ENCODE results near the gene TMLHE.
"Not testable (repeated sequence)": the region's sequence is repeated elsewhere in the genome, so short reads cannot be mapped to it uniquely, and the experiment has no call there.

TMLHE gene, protein sequence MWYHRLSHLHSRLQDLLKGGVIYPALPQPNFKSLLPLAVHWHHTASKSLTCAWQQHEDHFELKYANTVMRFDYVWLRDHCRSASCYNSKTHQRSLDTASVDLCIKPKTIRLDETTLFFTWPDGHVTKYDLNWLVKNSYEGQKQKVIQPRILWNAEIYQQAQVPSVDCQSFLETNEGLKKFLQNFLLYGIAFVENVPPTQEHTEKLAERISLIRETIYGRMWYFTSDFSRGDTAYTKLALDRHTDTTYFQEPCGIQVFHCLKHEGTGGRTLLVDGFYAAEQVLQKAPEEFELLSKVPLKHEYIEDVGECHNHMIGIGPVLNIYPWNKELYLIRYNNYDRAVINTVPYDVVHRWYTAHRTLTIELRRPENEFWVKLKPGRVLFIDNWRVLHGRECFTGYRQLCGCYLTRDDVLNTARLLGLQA

GRCh38 chrX:155612312-155613224, at the start of gene TMLHE, which contains the start of gene SPRY3:
TMLHE (minus strand) TSS chrX:155612952; CDS start chrX:155545276, 67,676 bp downstream.
SPRY3 (plus strand) TSS chrX:155612586.
- DNase-seq = peak; percentile 34 to 94 (median 54)
- intact Hi-C loops (cut with DNase I) = no loop called here

- intact Hi-C loops (cut with DNase I) = no loop called here
- DNase-seq = no peak
Observed at GRCh38 chrX:155662282-155662681, 49.5 kb upstream of the TMLHE start.

DNA sequence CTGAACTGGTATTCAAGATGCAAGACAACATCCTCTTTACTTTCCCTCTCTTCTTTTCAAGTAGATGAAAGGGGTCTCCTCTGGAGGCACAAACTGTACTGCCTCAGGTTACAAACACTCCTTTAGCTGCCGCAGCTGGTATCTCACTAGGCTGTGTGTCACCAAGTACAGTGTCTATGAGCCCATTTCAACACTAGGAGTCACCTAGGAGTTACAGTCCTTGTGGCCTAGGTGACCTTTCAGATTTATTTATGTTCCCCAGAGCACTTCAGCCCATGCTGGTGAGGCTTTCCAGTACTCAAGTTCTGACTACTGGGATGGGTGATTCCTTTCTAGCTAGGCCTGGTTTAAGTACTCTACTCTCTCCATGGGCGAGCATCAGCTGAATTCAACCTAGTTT, 32.4 kb upstream of the TMLHE start:
- intact Hi-C loops (cut with DNase I) = no loop called here
- no peak for DNase-seq

GRCh38 chrX:155643240-155643639, 30.5 kb upstream of the TMLHE start:
- intact Hi-C loops (cut with DNase I) = no loop called here
- no peak for DNase-seq

DNA sequence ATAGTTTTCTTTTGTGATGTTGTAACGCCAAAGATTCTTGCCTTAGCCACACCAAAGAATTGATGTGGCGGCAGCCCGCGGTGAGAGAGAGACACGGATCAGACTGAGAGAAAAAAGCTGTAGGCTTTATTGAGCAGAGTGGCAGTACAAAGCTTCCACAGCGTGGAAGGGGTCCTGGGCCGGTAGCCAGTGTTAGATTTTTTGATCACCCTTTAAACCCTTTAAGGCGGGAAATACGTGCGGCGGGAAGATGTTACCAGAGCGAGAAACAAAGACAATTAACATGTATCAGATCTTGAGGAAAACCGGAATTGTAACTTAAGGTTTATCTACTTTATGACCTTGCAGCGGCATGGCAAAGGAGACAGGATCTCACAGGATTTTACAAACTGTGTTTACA, 28.6 kb upstream of the TMLHE start:
- peak in 5 of 10 donors; percentile 6 to 70 (median 54) for DNase-seq

DNA sequence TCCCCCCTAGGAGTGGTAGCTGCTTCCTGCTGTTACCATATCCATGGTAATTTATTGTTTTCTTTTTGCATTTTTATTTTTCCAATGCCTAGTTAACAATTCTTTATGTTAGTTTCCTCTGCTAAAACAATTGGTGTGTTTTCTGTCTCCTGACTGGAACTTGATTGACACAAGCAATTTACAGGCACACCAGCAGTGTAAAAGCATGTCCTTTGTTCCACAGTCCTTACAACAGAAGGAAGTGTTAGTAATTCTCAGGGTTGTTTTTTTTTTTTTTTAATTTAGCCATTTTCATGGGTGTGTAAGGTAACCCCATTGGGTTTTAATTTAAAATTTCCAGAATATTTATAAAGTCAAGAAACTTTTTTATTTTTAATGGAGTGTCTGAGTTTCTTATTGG, 25.0 kb upstream of the TMLHE start:
- no peak for DNase-seq
- intact Hi-C loops (cut with DNase I) = no loop called here

More for the DNA sequence above, 28.6 kb upstream of the TMLHE start:
- intact Hi-C loops (cut with DNase I) = not testable (repeated sequence)

- DNase-seq; intact Hi-C loops (cut with DNase I): not testable (repeated sequence)
Observed at GRCh38 chrX:155635019-155635418, 22.3 kb upstream of the TMLHE start.

DNA sequence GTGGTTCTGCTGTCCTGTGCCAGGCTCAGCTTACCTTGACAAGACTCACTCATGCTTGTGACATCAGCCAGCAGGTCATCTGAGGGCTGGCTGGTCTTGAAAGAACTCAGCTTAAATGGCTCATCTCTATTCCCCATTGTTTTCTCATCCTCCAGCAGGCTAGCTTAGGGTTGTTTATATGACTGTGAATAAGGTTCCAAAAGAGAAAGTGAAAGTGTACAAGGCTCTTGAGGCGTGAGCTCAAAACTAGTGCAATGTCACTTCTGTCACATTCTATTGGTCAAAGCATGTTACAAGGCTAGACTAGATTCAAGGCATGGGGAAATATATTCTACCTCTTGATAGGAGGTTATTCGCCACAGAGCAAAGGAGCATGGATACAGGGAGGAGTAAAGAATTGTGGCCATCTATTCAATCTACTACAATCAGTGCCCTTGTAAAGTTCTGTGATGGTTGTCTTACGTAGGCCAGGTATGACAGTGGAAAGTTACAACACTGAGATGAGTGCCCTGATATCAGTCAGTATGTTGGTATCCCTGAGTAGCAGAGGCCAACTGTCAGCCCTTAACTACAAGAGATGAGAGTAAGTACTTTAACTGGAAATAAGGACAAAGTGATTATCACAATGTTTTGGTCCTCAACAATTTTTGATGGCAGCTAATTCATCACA, 19.8 kb upstream of the TMLHE start:
- no peak for DNase-seq
- intact Hi-C loops (cut with DNase I) = no loop called here

GRCh38 chrX:155620110-155620509, 7.4 kb upstream of the TMLHE start:
- intact Hi-C loops (cut with DNase I); DNase-seq: not testable (repeated sequence)

DNA sequence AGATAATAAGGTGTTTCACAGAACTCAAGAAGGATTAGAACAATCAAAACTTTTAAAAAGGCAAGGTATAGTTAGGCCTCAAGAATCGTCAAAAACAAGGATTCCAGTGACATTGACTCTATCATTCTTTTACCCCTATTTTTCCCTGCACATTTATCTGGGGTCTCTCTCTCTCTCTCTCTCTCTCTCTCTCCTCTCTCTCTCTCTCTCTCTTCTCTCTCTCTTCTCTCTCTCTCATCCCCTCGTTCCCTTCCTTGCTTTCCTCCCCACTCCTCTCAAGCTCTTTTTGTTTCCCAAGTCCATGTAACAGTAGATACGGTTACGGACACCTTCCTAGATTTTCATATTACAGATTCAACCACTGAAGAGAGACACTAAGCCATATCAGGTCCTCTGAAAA, 3.2 kb upstream of the TMLHE start:
- intact Hi-C loops (cut with DNase I) = no loop called here
- DNase-seq = no peak

- intact Hi-C loops (cut with DNase I) = no loop called here
- DNase-seq = no peak
Observed at GRCh38 chrX:155613927-155614559, 1.3 kb upstream of the TMLHE start.

GRCh38 chrX:155611302-155611701, 1.4 kb downstream of the TMLHE start:
- DNase-seq = no peak
- intact Hi-C loops (cut with DNase I) = no loop called here

- intact Hi-C loops (cut with DNase I) = no loop called here
Observed at GRCh38 chrX:155592981-155593380, 19.8 kb downstream of the TMLHE start.

DNA sequence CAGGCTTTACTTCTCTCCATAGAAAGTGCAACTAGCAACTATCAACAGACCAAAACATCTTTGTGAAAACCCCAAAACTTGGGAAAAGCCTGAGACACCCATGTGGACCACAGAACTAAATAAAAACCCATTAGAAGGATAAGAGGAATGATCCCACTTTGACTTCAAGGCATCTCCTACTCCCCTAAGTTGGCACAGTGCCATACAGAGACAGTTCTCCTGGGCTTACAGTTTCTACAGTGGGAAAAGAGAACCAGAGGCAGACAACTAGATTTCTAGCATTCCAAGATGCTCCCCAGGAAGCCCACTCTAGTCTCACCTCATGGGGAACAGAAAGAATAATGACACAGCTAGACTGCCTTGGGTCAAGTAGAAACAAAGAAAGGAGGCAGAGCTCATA, 20.4 kb downstream of the TMLHE start:
- intact Hi-C loops (cut with DNase I) = no loop called here
- no peak for DNase-seq

More at GRCh38 chrX:155592981-155593380, 19.8 kb downstream of the TMLHE start:
- peak in 1 of 10 donors; percentile 49 for DNase-seq

- DNase-seq = peak in 2 of 10 donors; percentile 29 to 38
- intact Hi-C loops (cut with DNase I) = no loop called here
Observed at GRCh38 chrX:155577682-155578081, 35.1 kb downstream of the TMLHE start.

DNA sequence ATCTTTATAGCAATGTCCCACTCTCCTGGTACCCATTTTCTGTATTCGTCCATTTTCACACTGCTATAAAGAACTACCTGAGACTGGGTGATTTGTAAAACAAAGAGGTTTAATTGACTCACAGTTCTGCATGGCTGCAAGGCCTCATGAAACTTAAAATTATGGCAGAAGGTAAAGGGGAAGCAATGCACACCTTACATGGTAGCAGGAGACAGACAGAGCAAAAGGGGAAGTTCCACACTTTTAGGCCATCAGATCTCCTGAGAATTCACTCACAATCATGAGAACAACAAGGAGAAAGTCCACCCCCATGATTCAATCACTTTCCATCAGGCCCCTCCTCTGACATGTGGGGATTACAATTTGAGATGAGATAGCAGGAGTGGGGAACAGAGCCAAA, 49.7 kb downstream of the TMLHE start:
- intact Hi-C loops (cut with DNase I) = no loop called here
- no peak for DNase-seq

- intact Hi-C loops (cut with DNase I) = no loop called here
- DNase-seq = no peak
Observed at GRCh38 chrX:155544881-155545280, 67.9 kb downstream of the TMLHE start.

DNA sequence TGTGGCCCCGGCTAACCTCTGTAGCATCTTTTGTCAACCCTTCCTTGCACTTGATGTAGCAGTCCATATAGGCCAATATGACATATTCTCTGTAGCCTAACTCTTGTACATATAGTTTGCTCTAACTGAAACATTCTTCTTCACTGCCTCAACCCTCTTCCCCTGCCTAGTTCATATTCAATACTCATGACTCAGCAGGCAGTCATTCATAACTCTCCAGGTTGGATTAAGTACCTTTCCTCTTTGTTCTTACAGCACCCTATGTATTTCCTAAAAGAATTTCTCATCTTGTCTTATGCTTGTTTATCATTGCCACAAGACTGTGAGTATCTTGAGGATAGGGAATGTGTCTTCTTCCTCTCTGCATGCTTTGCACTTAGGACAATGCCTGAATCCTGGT, 76.9 kb downstream of the TMLHE start:
- DNase-seq = no peak
- intact Hi-C loops (cut with DNase I) = no loop called here

GRCh38 chrX:155534800-155535199, 78.0 kb downstream of the TMLHE start:
- intact Hi-C loops (cut with DNase I) = no loop called here
- DNase-seq = no peak

DNA sequence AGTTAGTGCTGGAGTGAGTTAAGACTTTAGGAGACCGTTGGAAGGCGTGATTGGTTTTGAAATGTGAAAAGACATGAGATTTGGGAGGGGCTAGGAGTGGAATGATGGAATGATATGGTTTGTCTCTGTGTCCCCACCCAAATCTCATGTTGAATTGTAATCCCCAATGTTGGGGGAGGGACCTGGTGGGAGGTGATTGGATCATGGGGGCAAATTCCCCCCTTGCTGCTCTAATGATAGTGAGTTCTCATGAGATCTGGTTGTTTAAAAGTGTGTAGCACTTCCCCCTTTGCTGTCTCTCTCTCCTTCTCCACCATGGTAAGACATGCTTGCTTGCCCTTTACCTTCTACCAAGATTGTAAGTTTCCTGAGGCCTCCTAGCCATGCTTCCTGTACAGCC, 85.7 kb downstream of the TMLHE start:
- intact Hi-C loops (cut with DNase I); DNase-seq: not testable (repeated sequence)
